K562 (cell line): ENCODE results near the gene PTGIS. TPM values are rescaled to one million over a fixed set of nuclear protein-coding genes. Genes with fewer than 3 reads are reported as not detected.

Experiments
- ATAC-seq: fragments of 200-7000 bp; cut with Tn5 transposase; 3 replicates; pipeline ENCODE4 v1.9.1; 2020; ENCODE audit warnings: moderate library complexity
- BruUV-seq: library from RNA; stranded (reverse); fragments of 400-500 nt; replicated peaks from 2 replicates; lab custom pipeline; 2021; lab: Mats Ljungman, UMichigan
- CTCF ChIA-PET: fragments of 300-600 bp; formaldehyde crosslinking; extraction: SDS; loops from one replicate; lab custom pipeline; 2021; ENCODE audit warnings: low intra/inter-chr PET ratio; lab: Yijun Ruan, JAX
- POLR2A ChIA-PET: fragments of 300-600, 350-650 bp; sonication (Branson Sonifier 250); formaldehyde crosslinking; extraction: SDS; loops from one replicate; lab custom pipeline; 2021; ENCODE audit warnings: antibody characterized with exemption, inconsistent platforms; lab: Yijun Ruan, JAX
- DNase-seq, 4 experiments: peaks; one replicate each; pipeline versions ENCODE4 v3.0.0 to v3.0.0-alpha.2; 2011 to 2018; ENCODE audit warnings: low spot score in 3 of 4, mixed read lengths in 3 of 4; ENCODE audit errors: extremely low read depth in 1 of 4
- FAIRE-seq: peaks from 2 replicates; lab custom pipeline; 2011; peaks lifted over from hg19 to GRCh38; lab: Jason Lieb, UNC
- H2AFZ ChIP-seq: 2 replicates; pipeline ENCODE4 v1.6.0; 2011; ENCODE audit warnings: low read depth, low read length, control low read depth, inconsistent platforms
- H3K27ac ChIP-seq: fragments of 200-600 bp; 3 replicates; pipeline ENCODE4 v1.8.0; 2011; ENCODE audit warnings: low read depth, mild to moderate bottlenecking, control low read depth, inconsistent platforms, low read length, moderate library complexity, mixed read lengths; ENCODE audit errors: extremely low read depth
- H3K27me3 ChIP-seq, 2 experiments: fragments of 300-600 bp in 1 of 2; 2 replicates in 1 of 2; 3 replicates in 1 of 2; pipeline versions ENCODE4 v1.6.0 to v1.8.0; 2011; ENCODE audit warnings: inconsistent platforms in 2 of 2, low read length in 2 of 2, mild to moderate bottlenecking in 1 of 2, mixed read lengths in 1 of 2, moderate library complexity in 1 of 2; ENCODE audit not compliant: control insufficient read depth in 2 of 2, insufficient read depth in 2 of 2
- H3K36me3 ChIP-seq: fragments of 300-600 bp; 3 replicates; pipeline ENCODE4 v1.8.0; 2011; ENCODE audit warnings: mild to moderate bottlenecking, low read length, inconsistent platforms; ENCODE audit not compliant: control insufficient read depth, insufficient read depth
- H3K4me1 ChIP-seq, 2 experiments: fragments of 200-600 bp in 1 of 2; replicated peaks in 1 of 2; 2 replicates in 1 of 2; 3 replicates in 1 of 2; pipeline versions ENCODE4 v1.5.1 to v1.8.0; 2011; ENCODE audit warnings: inconsistent platforms in 2 of 2, low read length in 2 of 2, mild to moderate bottlenecking in 1 of 2, mixed read lengths in 1 of 2, moderate library complexity in 1 of 2; ENCODE audit not compliant: control insufficient read depth in 2 of 2, insufficient read depth in 2 of 2
- H3K4me2 ChIP-seq: 2 replicates; pipeline ENCODE4 v1.6.1; 2011; ENCODE audit warnings: low read length, control low read depth, inconsistent platforms, mixed read lengths; ENCODE audit not compliant: insufficient read depth
- H3K4me3 ChIP-seq: fragments of 200-600 bp; sonication (generic), shearing (Covaris generic); 2 replicates; pipeline ENCODE4 v1.5.1; 2016; ENCODE audit warnings: control low read depth, inconsistent platforms
- H3K79me2 ChIP-seq: fragments of 200-600 bp; 3 replicates; pipeline ENCODE4 v1.8.0; 2011; ENCODE audit warnings: low read length, inconsistent platforms; ENCODE audit not compliant: control insufficient read depth, insufficient read depth
- H3K9ac ChIP-seq, 2 experiments: 2 replicates each; pipeline versions ENCODE4 v1.6.0 to v1.6.1; 2011; ENCODE audit warnings: low read depth in 2 of 2, low read length in 2 of 2, control low read depth in 1 of 2, inconsistent platforms in 1 of 2, mild to moderate bottlenecking in 1 of 2, mixed read lengths in 1 of 2; ENCODE audit not compliant: insufficient read depth in 1 of 2
- H3K9me1 ChIP-seq: one replicate; pipeline ENCODE4 v1.6.0; 2011; ENCODE audit warnings: inconsistent platforms, mild to moderate bottlenecking, low read length, moderate library complexity; ENCODE audit not compliant: control insufficient read depth, insufficient read depth
- H3K9me3 ChIP-seq: replicated peaks from 2 replicates; pipeline ENCODE4 v1.5.1; 2011; ENCODE audit warnings: low read depth, low read length, inconsistent platforms; ENCODE audit not compliant: control insufficient read depth, insufficient read depth
- H4K20me1 ChIP-seq: replicated peaks from 2 replicates; pipeline ENCODE4 v1.6.1; 2011; ENCODE audit warnings: low read length, inconsistent platforms, mixed read lengths; ENCODE audit not compliant: control insufficient read depth, insufficient read depth
- DMBX1 ChIP-seq: fragments of 250-450 bp; sonication (Bioruptor Pico); IDR thresholded peaks from 2 replicates; pipeline ENCODE4 v1.8.0; 2022; ENCODE audit warnings: inconsistent platforms, mild to moderate bottlenecking, moderate library complexity, borderline replicate concordance
- KDM2B ChIP-seq: fragments of 250-450 bp; sonication (Bioruptor Pico); IDR thresholded peaks from 2 replicates; pipeline ENCODE4 v1.8.0; 2021; ENCODE audit warnings: mild to moderate bottlenecking, moderate library complexity
- MIER1 ChIP-seq: fragments of 450-650 bp; IDR thresholded peaks from 2 replicates; pipeline ENCODE4 v1.6.1; 2016; ENCODE audit warnings: antibody characterized with exemption, mild to moderate bottlenecking, low read depth
- MYNN ChIP-seq, 2 experiments: sonication (generic); formaldehyde crosslinking in 1 of 2; IDR thresholded peaks; 2 replicates each; pipeline versions ENCODE4 v1.5.0 to v1.6.1; 2016 to 2020; ENCODE audit warnings: antibody characterized with exemption in 1 of 2, missing genetic modification reagents in 1 of 2
- SETDB1 ChIP-seq: IDR thresholded peaks from one replicate; pipeline ENCODE4 v1.6.1; 2012; ENCODE audit warnings: low read length, control low read depth, inconsistent platforms
- ZBTB33 ChIP-seq: sonication (generic); formaldehyde crosslinking; IDR thresholded peaks from 2 replicates; pipeline ENCODE4 v1.8.1; 2023; ENCODE audit warnings: mild to moderate bottlenecking, missing genetic modification reagents
- ZNF512 ChIP-seq: IDR thresholded peaks from 2 replicates; pipeline ENCODE4 v1.6.1; 2016; ENCODE audit warnings: missing genetic modification characterization, missing compliant biosample characterization
- WGBS: fragments of 100-300 bp; shearing (Covaris generic); methylation state at CpG from one replicate; pipeline ENCODE4 v1.1.6; 2016; ENCODE audit warnings: low coverage, mixed read lengths; ENCODE audit not compliant: insufficient coverage; ENCODE audit errors: missing lambda C conversion rate; 5-methylcytosine and 5-hydroxymethylcytosine counted together
- in situ Hi-C: fragments of 300-500 bp; cut with MboI; formaldehyde crosslinking; loops from 4 replicates; pipeline ENCODE4 v1.15.0; 2018; ENCODE audit warnings: inconsistent platforms, mixed read lengths
- intact Hi-C: fragments of 100-400 bp; cut with micrococcal nuclease; formaldehyde crosslinking; loops from 2 replicates; pipeline ENCODE4 v1.14.2; 2022
- polyA plus RNA-seq, 8 experiments: library from polyadenylated mRNA; depleted of rRNA in 4 of 8; stranded (reverse) in 5 of 8; unstranded in 3 of 8; fragments of >200 nt; fragmentation: Nextera tagmentation in 2 of 8; fragmentation: Illumina TruSeq in 1 of 8; extraction: Ambion mirVana in 2 of 8; extraction: Trizol in 1 of 8; gene quantifications; 2 replicates each; pipeline versions ENCODE4 v1.2.1 to v1.2.3, GENCODE V29; 2011 to 2014; ENCODE audit warnings: inconsistent platforms in 1 of 8, missing spikeins in 1 of 8
- total RNA-seq, 7 experiments: library from RNA; depleted of rRNA in 6 of 7; stranded (reverse); fragments of >200 nt in 6 of 7; fragmentation: Illumina TruSeq in 2 of 7; extraction: Trizol in 2 of 7; gene quantifications; 2 replicates each; pipeline versions ENCODE4 v1.2.1 to v1.2.3, GENCODE V29; 2011 to 2021; ENCODE audit warnings: low replicate concordance in 1 of 7
- TF ChIP-seq, protein P1 (sequence below): sonication (generic); formaldehyde crosslinking; IDR thresholded peaks from 2 replicates; pipeline ENCODE4 v1.8.0; 2022; ENCODE audit warnings: mild to moderate bottlenecking, missing genetic modification reagents

The PTGIS gene
- total and polyA plus RNA-seq, 9 of the 15 experiments (the other 6 are each of a cell fraction or from before 2014, with no cell fraction given) = not detected

GRCh38 chr20:49483018-49483695 is 84.8 kb downstream of the PTGIS start:
- CTCF ChIA-PET = interaction anchor here (0.7 to 3.5 kb wide), 3 partner anchors 98 to 149 kb away, joined by 3 to 40 read pairs (median 9); no protein-coding TSS in a partner anchor
- Histone ChIP-seq H3K27ac (no peak overlapping the region), H4K20me1 (no peaks in the 10 kb centered on the region), H2AFZ (no peak overlapping the region), H3K36me3 (no peaks in the 10 kb centered on the region), H3K9me1 (no peaks in the 10 kb centered on the region), H3K4me2 (no peak overlapping the region), H3K9ac (no peak overlapping the region)
- ATAC-seq = no peak
- BruUV-seq = no TSS peak
- intact Hi-C loops = no loop called here
- no peak for FAIRE-seq
- TF ChIP-seq SETDB1 = no peak
- 0 out of 2 replicates have a peak, but pooled peaks have one; percentile 22 for TF ChIP-seq ZNF512 (tag)
- TF ChIP-seq, protein P1, sequence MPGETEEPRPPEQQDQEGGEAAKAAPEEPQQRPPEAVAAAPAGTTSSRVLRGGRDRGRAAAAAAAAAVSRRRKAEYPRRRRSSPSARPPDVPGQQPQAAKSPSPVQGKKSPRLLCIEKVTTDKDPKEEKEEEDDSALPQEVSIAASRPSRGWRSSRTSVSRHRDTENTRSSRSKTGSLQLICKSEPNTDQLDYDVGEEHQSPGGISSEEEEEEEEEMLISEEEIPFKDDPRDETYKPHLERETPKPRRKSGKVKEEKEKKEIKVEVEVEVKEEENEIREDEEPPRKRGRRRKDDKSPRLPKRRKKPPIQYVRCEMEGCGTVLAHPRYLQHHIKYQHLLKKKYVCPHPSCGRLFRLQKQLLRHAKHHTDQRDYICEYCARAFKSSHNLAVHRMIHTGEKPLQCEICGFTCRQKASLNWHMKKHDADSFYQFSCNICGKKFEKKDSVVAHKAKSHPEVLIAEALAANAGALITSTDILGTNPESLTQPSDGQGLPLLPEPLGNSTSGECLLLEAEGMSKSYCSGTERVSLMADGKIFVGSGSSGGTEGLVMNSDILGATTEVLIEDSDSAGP (CRISPR knock-in tag) = no peak
- no peak for TF ChIP-seq KDM2B
- peak; percentile 4 for TF ChIP-seq MIER1
- 0 out of 2 replicates have a peak, but pooled peaks have one; percentile 6 for TF ChIP-seq DMBX1
- no peak for TF ChIP-seq MYNN (IDR thresholded peaks at IDR 0.05)
- TF ChIP-seq MYNN (CRISPR knock-in tag; IDR thresholded peaks at IDR 0.05) = no peak
- TF ChIP-seq ZBTB33 = 0 out of 2 replicates have a peak, but pooled peaks have one; percentile 1
- TF ChIP-seq, all 486 proteins: peak for 4
- WGBS = 9% methylated on average over 14 of the region's 27 CpGs
- H3K4me1 ChIP-seq = peaks cover 0 to 16% of the 10 kb centered on the region in 2 experiments; a peak in 2 of 5 replicates
- no peaks in the 10 kb centered on the region for H3K9me3 ChIP-seq
- DNase-seq = no peak
- in situ Hi-C loops = no loop called here
- POLR2A ChIA-PET = no interaction called here
- no peaks in the 10 kb centered on the region for H3K79me2 ChIP-seq
- peaks cover 2 to 17% of the 10 kb centered on the region in 2 experiments; a peak in 2 of 5 replicates for H3K27me3 ChIP-seq
- no peak overlapping the region for H3K4me3 ChIP-seq
